H4 (cell line): ENCODE results near the gene RNF175. TPM values are rescaled to one million over a fixed set of nuclear protein-coding genes. Genes with fewer than 3 reads are reported as not detected.
A peak's percentile ranks its signal among the peaks of the same experiment; 100 is the strongest.

Source experiments
- DNase-seq: peaks from one replicate; pipeline ENCODE4 v3.0.0-alpha.2; 2015; ENCODE audit warnings: low spot score
- total RNA-seq: library from RNA; depleted of rRNA; stranded (reverse); fragments of >200 nt; shearing (Covaris generic); gene quantifications from 2 replicates; pipeline ENCODE4 v1.2.3, GENCODE V29; 2014

The RNF175 gene
- total RNA-seq, 1 experiment from 2014 or later, result not detected

DNA sequence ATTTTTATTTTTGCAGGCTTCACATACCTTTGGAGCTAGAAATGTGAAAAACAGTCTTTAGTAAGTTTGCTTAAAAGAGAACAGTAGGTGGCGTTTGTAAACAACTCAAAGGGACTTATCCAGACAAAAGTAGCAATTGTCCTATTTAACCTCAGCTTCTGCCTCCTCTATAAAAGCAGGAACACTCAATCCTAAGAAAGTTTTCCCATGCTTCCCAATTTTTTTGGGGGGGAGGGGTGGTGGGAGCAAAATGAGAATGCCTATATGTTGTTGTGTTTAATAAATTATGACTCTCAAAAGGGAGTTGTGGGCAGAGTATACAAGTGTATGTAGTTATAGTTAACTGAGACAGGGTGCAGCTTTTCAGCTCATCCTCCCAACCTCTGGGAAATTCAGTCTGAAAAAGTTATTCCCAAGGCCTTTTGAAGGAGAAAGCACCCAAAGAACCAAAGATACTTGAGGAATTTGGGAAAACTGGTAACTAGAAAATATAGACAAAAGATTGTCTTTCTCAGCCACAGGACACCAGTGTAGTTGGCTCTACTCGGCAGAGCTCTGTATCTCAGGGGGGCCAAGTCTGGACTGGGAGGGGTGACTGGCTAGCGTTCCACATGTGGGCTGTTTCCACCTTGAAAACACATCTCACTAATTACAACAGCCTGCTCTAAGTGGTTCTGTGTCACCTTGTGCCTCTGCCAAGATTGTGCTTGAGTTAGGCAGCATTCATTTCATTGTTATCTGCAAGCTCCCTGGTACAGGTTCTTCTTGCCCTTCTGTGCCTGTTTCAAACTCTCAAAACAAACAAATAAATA, 26.3 kb upstream of the RNF175 start:
- DNase-seq, result peak; percentile 63

GRCh38 chr4:153784166-153784699, 24.4 kb upstream of the RNF175 start:
- no peak for DNase-seq

DNA sequence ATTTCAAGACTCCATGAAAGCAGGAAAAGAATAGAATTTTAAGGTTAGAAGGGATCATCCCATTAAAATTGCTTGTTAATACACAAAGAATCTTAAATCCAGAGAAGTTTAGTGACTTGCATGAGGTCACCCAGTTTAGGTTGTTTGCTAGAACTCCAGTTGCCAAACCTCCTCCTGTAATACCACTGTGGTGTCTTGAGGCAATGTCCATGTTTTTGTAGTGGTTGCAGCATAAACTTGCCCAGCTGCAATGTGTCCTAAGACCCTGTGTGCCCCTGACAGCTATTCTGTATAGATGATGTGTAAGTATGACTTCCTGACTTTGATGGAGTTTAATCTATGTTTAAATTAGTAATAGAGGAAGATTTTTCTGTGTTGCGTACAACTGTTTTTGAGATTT, 22.8 kb upstream of the RNF175 start:
- peak; percentile 39 for DNase-seq

GRCh38 chr4:153781717-153782416, 22.0 kb upstream of the RNF175 start:
- DNase-seq, result peak; percentile 80

- DNase-seq, result no peak
Observed at GRCh38 chr4:153781280-153781679, 21.5 kb upstream of the RNF175 start.

GRCh38 chr4:153780876-153781275, 21.1 kb upstream of the RNF175 start:
- DNase-seq, result no peak

DNA sequence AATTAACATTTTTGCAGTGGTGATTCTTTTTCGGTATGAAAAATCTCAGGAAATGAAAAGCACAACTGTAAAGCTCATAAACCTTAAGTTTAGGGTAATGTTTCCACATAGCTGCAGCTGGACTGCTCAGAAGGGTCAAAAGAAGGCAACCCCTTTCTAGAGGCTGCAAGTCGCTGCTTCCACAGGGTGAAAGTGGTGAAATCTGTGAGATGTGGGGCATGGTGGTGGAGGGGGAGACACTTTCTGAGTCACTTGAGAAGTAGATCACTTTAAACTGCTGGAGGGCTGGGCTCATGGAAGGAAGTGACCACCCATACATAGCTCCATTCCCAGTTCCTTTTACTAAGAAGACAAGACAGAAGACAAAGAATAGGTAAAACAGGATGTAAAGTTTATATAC, 20.4 kb upstream of the RNF175 start:
- no peak for DNase-seq

DNA sequence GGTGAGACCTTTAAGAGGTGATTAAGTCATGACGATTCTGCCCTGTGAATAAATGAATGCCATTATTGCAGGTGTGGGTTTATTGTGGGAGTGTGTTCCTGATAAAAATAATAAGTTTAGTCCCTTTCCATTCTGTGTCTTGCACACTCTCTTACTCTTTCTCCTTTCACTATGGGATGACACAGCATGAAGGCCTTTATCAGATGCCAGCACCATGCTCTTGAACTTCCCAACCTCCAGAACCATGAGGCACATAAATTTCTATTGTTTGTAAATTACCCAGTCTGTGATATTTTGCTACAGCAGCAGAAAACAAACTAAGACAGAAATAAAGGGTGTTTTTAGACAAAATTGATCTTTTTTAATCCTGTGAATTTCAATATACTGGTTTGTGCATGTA, 18.6 kb upstream of the RNF175 start:
- no peak for DNase-seq

DNA sequence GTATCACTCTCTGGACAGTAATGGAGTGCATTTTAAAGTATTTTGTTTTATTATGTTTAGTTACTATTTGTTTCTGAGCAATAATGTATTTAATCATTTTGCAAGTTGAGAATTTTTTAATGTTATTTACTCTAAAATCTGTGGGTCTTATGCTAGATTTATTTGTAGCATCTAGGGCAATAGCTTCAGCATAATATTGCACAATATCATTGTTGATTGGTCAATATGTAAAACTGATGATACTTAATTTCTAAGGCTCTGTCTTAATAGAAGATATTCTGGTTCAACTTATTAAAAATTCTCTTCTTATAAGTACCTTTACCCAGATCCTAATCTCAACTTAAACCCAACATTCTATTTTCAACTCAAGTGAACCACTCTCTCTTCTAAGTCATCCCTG, 17.6 kb upstream of the RNF175 start:
- no peak for DNase-seq

- DNase-seq, result no peak
Observed at GRCh38 chr4:153776601-153777000, 16.8 kb upstream of the RNF175 start.

DNA sequence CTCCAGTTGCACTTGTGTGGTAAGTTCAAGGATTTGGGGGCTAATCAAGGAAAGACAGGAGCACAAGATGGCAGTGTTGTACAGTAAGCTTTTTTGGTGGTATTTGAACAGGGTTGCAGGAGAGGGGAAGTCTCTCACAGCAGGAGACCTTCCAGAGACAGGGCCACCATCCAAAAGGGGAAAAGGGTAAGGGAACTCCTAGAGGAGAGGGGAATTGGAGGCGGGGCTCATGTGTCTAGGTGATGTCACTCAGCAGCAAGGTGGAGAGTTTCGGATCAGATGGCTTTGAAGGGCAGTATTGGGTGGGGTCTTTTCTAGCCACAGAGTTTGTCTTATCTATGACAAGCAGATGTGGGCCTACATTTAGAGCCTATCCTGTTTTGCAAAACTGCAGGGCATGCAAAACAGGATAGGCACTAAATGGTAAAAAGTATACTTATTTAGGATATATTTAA, 13.4 kb upstream of the RNF175 start:
- peak; percentile 51 for DNase-seq

- no peak for DNase-seq
Observed at GRCh38 chr4:153771046-153771445, 11.2 kb upstream of the RNF175 start.

GRCh38 chr4:153766758-153767157, 6.9 kb upstream of the RNF175 start:
- DNase-seq, result no peak

DNA sequence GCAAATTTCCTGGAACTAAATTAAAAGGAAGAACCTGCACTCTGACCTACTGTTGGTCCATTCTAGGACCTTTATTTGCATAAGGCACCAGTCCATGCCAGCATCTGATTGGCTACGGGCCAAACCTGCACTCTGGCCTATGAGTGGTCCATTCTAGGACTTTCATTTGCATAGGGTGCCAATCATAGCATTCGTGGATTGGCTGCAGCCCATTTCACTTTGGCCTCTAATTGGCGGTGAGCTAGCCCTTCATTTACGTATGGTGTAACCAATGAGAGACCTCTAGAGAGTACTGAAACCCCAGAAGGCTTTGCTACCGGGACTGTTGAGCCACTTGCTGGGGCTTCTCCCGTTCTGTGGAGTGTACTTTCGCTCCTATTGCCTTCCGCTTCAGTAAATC, 6.1 kb upstream of the RNF175 start:
- DNase-seq, result no peak

DNA sequence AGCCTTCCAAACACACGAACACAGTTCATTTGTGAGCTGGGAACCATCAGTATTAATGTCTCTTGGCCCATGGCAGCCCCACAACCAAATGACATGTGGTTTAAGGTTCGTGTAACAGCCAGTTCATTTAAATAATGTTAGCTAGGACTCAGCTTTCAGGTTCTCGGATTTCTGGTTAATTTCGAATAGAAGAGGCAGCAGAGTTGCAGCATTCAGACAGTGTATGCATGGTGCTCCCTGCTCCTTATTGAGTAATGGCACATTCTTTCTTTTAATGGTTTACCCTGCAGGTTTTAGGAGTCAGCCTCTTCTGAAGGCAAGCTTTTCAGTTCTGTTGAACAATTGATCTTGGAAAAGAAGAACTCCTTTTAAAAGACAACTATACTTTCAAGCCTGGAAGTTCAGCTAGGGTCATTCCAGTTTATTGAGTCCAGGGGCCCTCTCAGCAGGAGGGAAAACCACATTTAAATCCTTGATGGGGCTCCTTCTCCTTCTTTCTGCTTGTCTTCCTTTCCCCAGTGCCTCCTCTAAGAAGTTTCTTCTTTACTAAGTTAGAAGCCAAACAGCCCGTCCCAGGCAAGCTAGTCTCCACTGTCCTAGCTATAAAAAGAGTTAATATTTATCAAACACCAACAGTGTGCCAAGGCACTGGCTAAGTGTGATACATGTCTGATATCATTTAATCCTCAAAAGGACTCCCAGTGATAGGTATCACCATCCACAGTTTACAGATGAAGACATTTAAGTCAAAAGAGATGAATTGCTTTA, 5.0 kb upstream of the RNF175 start:
- DNase-seq, result peak; percentile 84

GRCh38 chr4:153763404-153763803, 3.6 kb upstream of the RNF175 start:
- no peak for DNase-seq

DNA sequence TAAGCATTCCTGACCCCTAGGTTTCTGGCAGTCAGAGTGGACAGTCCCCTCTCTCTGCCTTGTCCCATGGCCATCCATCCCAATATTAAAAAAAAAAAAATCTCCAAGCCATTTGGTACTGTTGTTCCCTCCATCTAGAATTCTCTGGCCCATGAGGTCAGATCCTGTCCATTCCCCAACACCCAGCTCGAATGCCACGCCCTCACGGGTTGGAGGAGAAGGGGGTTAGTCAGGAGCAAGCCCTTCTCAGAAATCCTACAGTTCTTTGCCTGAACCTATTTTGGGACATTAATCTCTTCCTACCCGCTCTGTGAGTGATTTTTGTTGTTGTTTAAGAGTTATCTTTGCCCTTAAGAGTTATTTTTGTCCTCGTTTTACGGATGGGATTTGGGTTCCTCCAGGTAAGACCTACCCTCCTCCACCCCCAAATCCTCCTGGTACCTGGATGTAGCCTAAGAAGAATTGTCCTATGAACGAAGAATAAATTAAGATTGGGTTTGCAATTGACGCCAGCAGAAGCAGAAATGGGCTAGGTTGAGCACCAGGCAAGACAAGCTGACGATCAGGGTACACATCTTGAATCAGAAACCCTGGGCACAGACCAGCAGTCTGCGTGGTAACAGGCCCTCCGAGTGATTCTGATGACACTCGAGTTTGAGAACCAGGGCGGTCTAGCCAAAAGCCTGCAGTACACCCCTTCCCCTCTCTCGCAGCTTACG, 977 bp downstream of the RNF175 start:
- no peak for DNase-seq

DNA sequence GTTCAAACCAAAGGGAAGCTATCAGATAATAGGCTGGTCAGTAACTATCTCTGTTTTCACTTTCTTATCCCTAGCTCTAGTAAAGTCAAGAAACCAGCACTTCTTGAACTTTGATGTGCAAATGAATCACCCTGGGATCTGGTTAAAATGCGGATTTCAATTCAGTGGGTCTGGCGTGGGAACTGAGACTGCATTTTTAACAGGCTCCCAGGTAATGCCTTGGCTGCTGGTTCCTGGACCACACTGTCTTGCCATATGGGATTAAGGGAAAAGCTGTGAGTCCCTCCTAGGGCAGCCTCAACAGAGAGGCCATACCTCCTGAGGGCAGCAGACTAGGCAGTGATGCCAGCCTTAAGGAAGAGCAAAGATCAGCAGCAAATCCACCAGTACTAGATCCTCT, 1.7 kb downstream of the RNF175 start:
- DNase-seq, result no peak

GRCh38 chr4:153757407-153757806, 2.4 kb downstream of the RNF175 start:
- DNase-seq, result peak; percentile 25

GRCh38 chr4:153755186-153755585, 4.6 kb downstream of the RNF175 start:
- DNase-seq, result no peak

DNA sequence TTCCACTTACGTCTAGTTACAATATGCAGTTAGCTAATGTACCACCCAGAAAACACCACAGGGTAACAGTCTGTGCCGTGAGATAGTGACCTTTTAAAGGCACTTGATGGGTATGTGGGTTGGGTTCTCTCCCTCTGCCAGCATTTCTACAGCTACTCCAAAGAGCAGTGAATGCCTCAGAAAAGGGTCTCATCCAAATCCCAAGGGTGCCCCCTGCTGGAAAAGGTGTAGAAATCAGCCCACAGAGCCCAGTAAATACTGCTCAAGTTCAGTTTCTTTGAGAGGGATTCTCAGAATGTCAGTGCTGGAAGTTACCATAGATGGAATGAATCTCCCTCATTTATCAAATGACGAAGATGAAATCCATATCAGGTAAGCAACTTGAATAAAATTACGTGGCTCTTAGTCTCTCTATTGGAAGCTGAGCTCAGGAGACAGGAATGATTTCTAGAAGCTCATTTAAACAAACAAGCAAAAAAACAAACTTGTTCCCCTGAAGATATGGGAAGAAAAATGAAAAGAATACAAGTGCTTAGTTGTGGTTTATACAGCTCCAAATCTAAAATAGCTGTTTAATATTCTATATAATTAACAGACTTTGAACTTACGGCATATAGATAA, 9.5 kb downstream of the RNF175 start:
- peak; percentile 75 for DNase-seq
